AG04450 (cell line): ENCODE results near the gene RHOC. TPM values are rescaled to one million over a fixed set of nuclear protein-coding genes. Genes with fewer than 3 reads are reported as not detected.

Experiments used
- CTCF ChIA-PET: fragments of 300-600, 350-600 bp; formaldehyde crosslinking; extraction: SDS; loops from one replicate; lab custom pipeline; 2022; ENCODE audit warnings: antibody characterized with exemption, inconsistent platforms; lab: Charles Lee
- POLR2A ChIA-PET: fragments of 350-600 bp; formaldehyde crosslinking; extraction: SDS; loops from one replicate; lab custom pipeline; 2021; ENCODE audit warnings: antibody characterized with exemption, inconsistent platforms; lab: Yijun Ruan, JAX
- DNase-seq: peaks from one replicate; pipeline ENCODE4 v3.0.0-alpha.2; 2011; ENCODE audit warnings: low read depth, low spot score
- H3K27ac ChIP-seq: one replicate; pipeline ENCODE4 v1.5.1; 2012; ENCODE audit warnings: low read depth, low read length, control low read depth
- H3K27me3 ChIP-seq: one replicate; pipeline ENCODE4 v1.6.0; 2012; ENCODE audit warnings: low read length; ENCODE audit not compliant: control insufficient read depth, insufficient read depth
- H3K4me3 ChIP-seq: 2 replicates; pipeline ENCODE4 v1.5.1; 2011; ENCODE audit warnings: mild to moderate bottlenecking, low read depth, low read length, control low read depth
- H3K9me3 ChIP-seq: 2 replicates; pipeline ENCODE4 v1.5.1; 2012; ENCODE audit warnings: low read length; ENCODE audit not compliant: control insufficient read depth, insufficient read depth
- polyA plus RNA-seq: library from polyadenylated mRNA; depleted of rRNA; stranded (reverse); fragments of >200 nt; gene quantifications from 2 replicates; pipeline ENCODE4 v1.2.3, GENCODE V29; 2011
- TF ChIP-seq, protein P1 (sequence below): IDR thresholded peaks from 2 replicates; pipeline ENCODE4 v1.5.1; 2011; ENCODE audit warnings: low read depth, low read length, control low read depth, inconsistent platforms

Gene RHOC
- polyA plus RNA-seq, 1 experiment = 574 TPM

DNA sequence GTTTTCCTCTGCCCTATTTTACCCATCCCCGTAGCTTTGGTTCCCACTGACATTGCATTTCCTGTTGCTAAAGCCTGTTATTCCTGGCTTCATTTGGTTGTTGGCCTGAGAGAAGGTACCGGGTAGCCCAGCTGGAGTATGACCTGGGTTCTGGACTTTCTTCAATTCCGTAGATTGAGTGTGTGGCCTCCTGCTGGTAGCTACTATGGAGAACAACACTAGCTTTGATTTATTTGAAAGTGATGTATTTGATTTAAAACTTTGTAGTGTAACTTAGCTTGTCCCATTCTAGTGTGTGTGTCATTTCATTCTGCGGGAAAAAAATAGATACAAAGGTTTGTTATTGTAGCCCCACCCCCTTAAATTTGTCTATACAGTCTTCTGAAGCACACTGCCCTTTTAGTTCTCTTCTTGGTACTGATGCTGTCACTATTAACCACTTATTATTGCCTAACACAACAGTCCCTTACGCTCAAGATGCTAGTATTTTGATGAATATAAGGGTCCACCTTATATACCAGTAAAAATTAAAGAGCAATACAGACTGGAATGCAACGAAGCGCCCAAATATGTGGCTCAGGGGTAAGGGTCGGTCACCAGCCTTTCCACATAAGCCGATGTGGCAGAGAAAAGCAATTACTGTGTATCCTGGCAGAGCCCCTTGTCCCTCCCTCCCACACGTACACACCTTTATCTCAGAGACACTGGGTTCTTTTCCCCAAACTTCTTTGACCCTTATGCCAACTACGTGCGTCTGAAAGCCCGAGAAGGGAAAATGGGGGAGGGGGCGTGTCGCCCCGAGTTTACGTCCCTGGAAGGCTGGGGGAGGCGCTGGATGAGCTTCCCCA, 33.1 kb downstream of the RHOC start:
- DNase-seq = peak; percentile 29

DNA sequence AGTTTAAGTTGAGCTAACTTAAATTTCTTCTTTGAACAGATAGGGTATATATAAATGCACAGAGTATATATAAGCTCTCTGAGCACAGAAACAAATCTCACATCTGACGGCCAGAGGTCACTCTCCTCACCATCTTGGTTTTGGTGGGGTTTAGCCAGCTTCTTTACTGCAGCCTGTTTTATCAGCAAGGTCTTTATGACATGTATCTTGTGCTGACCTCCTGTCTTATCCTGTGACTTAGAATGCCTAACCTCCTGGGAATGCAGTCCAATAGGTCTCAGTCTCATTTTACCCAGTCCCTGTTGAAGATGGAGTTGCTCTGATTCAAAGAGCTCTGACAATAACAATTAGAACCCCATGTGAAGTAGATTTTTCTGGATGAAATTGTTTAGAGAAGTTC, 34.1 kb downstream of the RHOC start:
- H3K27me3 ChIP-seq = no peaks in the 10 kb centered on the region
- no peak overlapping the region for H3K4me3 ChIP-seq
- H3K9me3 ChIP-seq = no peaks in the 10 kb centered on the region
- ChIA-PET POLR2A (interaction anchor here (1.0 kb wide), 1 partner anchor 282 kb away, joined by 3 read pairs; no protein-coding TSS in a partner anchor), CTCF (interaction anchor here (0.7 to 3.5 kb wide), 13 partner anchors 8 to 281 kb away, joined by 3 to 26 read pairs (median 4); no protein-coding TSS in a partner anchor)
- H3K27ac ChIP-seq = no peak overlapping the region
- DNase-seq = no peak
- TF ChIP-seq, protein P1, sequence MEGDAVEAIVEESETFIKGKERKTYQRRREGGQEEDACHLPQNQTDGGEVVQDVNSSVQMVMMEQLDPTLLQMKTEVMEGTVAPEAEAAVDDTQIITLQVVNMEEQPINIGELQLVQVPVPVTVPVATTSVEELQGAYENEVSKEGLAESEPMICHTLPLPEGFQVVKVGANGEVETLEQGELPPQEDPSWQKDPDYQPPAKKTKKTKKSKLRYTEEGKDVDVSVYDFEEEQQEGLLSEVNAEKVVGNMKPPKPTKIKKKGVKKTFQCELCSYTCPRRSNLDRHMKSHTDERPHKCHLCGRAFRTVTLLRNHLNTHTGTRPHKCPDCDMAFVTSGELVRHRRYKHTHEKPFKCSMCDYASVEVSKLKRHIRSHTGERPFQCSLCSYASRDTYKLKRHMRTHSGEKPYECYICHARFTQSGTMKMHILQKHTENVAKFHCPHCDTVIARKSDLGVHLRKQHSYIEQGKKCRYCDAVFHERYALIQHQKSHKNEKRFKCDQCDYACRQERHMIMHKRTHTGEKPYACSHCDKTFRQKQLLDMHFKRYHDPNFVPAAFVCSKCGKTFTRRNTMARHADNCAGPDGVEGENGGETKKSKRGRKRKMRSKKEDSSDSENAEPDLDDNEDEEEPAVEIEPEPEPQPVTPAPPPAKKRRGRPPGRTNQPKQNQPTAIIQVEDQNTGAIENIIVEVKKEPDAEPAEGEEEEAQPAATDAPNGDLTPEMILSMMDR = no peak

More for the DNA sequence above, 33.1 kb downstream of the RHOC start:
- ChIA-PET CTCF (interaction anchor here (0.5 to 3.5 kb wide), 19 partner anchors 9 to 282 kb away, joined by 3 to 26 read pairs (median 4); no protein-coding TSS in a partner anchor), POLR2A (interaction anchor here (0.5 to 2.4 kb wide), 10 partner anchors 23 to 283 kb away, joined by 3 to 25 read pairs (median 4); partner anchors contain the start of genes CAPZA1 and ST7L)
- Histone ChIP-seq H3K4me3 (peak overlapping the region; percentile 80), H3K9me3 (no peaks in the 10 kb centered on the region), H3K27ac (peak overlapping the region; percentile 86), H3K27me3 (no peaks in the 10 kb centered on the region)
- TF ChIP-seq, protein P1 = peak; percentile 67

DNA sequence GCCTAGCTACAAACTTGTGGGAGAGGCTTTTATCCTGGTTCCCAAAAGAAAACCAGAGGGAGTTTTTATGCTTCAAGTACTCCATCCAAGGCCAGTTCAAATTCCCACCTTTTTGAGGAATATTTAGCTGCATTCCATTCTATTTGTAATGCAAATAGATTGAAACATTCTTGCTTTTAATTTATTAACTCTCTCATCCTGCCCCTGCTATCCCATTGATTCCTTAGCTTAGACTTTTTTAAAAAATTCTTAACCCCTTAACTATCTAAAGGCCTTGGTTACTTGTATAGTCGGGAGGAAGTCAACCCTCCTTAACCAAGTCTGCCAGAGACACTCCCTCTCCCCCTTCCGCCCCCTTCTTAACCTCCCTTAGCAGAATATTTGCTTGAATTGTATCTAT, 34.9 kb downstream of the RHOC start:
- no peaks in the 10 kb centered on the region for H3K27me3 ChIP-seq
- H3K9me3 ChIP-seq = no peaks in the 10 kb centered on the region
- POLR2A ChIA-PET = no interaction called here
- no peak overlapping the region for H3K27ac ChIP-seq
- H3K4me3 ChIP-seq = no peak overlapping the region
- TF ChIP-seq, protein P1 = no peak
- CTCF ChIA-PET = interaction anchor here (1.1 to 3.5 kb wide), 6 partner anchors 20 to 281 kb away, joined by 3 to 26 read pairs (median 8); no protein-coding TSS in a partner anchor
- no peak for DNase-seq

DNA sequence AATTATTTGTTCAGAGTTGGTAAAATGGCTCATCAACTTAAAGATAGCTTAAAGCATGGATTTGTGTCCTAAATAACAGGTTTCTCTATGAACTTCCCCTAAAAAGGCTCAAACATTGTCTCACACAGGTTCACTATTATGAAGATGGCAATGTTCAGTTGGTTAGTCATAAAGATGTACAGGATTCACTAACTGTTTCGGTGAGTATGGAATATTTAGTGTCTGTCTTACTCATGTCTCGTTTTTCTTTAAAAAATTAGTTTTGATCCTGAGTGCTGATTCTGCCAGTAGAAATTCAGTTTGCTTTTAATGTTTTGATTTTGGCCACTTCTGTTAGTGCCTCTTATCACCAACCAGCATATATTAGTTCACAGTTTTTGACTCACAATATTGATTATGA, 40.0 kb downstream of the RHOC start:
- Histone ChIP-seq H3K4me3 (no peak overlapping the region), H3K27ac (no peak overlapping the region), H3K9me3 (no peaks in the 10 kb centered on the region), H3K27me3 (no peaks in the 10 kb centered on the region)
- CTCF ChIA-PET = no interaction called here
- TF ChIP-seq, protein P1 = no peak
- DNase-seq = no peak
- POLR2A ChIA-PET = no interaction called here

DNA sequence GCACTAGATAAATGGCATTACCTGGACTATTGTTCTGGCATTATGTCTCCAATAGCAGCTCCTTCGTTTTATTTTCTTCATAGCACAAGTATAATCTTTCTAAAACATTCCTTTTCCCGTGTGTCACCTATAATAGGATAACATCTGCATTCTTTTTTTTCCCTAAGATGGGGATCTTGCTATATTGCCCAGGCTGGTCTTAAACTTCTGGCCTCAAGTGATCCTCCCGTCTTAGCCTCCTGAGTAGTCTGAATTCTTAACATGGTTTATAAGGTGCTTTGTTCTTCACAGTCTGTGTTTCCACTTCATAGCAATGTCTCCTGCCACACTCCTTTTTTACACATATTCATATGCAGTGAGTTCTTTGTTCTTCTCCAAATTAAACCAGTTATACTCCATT, 41.1 kb downstream of the RHOC start:
- TF ChIP-seq, protein P1 = no peak
- no peaks in the 10 kb centered on the region for H3K9me3 ChIP-seq
- no peak for DNase-seq
- H3K27me3 ChIP-seq = no peaks in the 10 kb centered on the region
- ChIA-PET CTCF (interaction anchor here (1.2 kb wide), 1 partner anchor 164 kb away, joined by 4 read pairs; no protein-coding TSS in a partner anchor), POLR2A (interaction anchor here (0.5 kb wide), 1 partner anchor 136 kb away, joined by 4 read pairs; no protein-coding TSS in a partner anchor)
- no peak overlapping the region for H3K27ac ChIP-seq
- H3K4me3 ChIP-seq = no peak overlapping the region
